GM12878 (cell line): ENCODE data around the gene RFX3. TPM values are rescaled to one million over a fixed set of nuclear protein-coding genes. Genes with fewer than 3 reads are reported as not detected.

Source experiments
- ATAC-seq: fragments of 200-7000 bp; cut with Tn5 transposase; 3 replicates; pipeline ENCODE4 v1.9.1; 2020; ENCODE audit warnings: mild to moderate bottlenecking, moderate library complexity
- BruUV-seq: library from RNA; stranded (reverse); fragments of 400-500 nt; replicated peaks from 2 replicates; lab custom pipeline; 2021; lab: Mats Ljungman, UMichigan
- CTCF ChIA-PET: fragments of 300-600 bp; sonication (Branson Sonifier 250); formaldehyde crosslinking; extraction: SDS; loops from one replicate; lab custom pipeline; 2021; ENCODE audit warnings: inconsistent platforms; lab: Yijun Ruan, JAX
- POLR2A ChIA-PET: fragments of 350-600 bp; formaldehyde crosslinking; extraction: SDS; loops from one replicate; lab custom pipeline; 2021; ENCODE audit warnings: inconsistent platforms; lab: Charles Lee
- RAD21 ChIA-PET: fragments of 300-600 bp; sonication (Branson Sonifier 250); formaldehyde crosslinking; loops from one replicate; lab custom pipeline; 2023; ENCODE audit warnings: antibody characterized with exemption; ENCODE audit not compliant: unreplicated experiment; lab: Charles Lee
- SMC1A ChIA-PET: fragments of 300-600 bp; sonication (Branson Sonifier 250); formaldehyde crosslinking; loops from one replicate; lab custom pipeline; 2023; ENCODE audit not compliant: unreplicated experiment, uncharacterized antibody; lab: Charles Lee
- DNase-seq: peaks from one replicate; pipeline ENCODE4 v3.0.0-alpha.2; 2011; ENCODE audit warnings: low read depth, low spot score
- FAIRE-seq: peaks from 3 replicates; lab custom pipeline; 2011; peaks lifted over from hg19 to GRCh38; lab: Jason Lieb, UNC
- H2AFZ ChIP-seq: 2 replicates; pipeline ENCODE4 v1.6.0; 2011; ENCODE audit warnings: low read depth, low read length, control low read depth; ENCODE audit not compliant: control insufficient read depth
- H3K27ac ChIP-seq: 2 replicates; pipeline ENCODE4 v1.5.1; 2011; ENCODE audit warnings: control low read depth; ENCODE audit not compliant: control insufficient read depth, insufficient read depth
- H3K27me3 ChIP-seq, 2 experiments: replicated peaks in 1 of 2; 2 replicates each; pipeline versions ENCODE4 v1.6.0 to v1.6.1; 2011; ENCODE audit warnings: low read length in 1 of 2; ENCODE audit not compliant: control insufficient read depth in 2 of 2, insufficient read depth in 2 of 2
- H3K36me3 ChIP-seq, 2 experiments: 2 replicates each; pipeline ENCODE4 v1.5.1; 2011; ENCODE audit warnings: low read length in 1 of 2; ENCODE audit not compliant: control insufficient read depth in 2 of 2, insufficient read depth in 2 of 2
- H3K4me1 ChIP-seq: 2 replicates; pipeline ENCODE4 v1.6.1; 2011; ENCODE audit warnings: mild to moderate bottlenecking, low read length, moderate library complexity, mixed read lengths; ENCODE audit not compliant: control insufficient read depth, insufficient read depth
- H3K4me2 ChIP-seq: 2 replicates; pipeline ENCODE4 v1.6.0; 2011; ENCODE audit warnings: control low read depth; ENCODE audit not compliant: control insufficient read depth, insufficient read depth
- H3K4me3 ChIP-seq: fragments of 200-600 bp; sonication (generic); 2 replicates; pipeline ENCODE4 v1.5.1; 2016
- H3K79me2 ChIP-seq: 2 replicates; pipeline ENCODE4 v1.6.0; 2011; ENCODE audit warnings: low read length; ENCODE audit not compliant: control insufficient read depth, insufficient read depth
- H3K9ac ChIP-seq: 2 replicates; pipeline ENCODE4 v1.8.0; 2011; ENCODE audit warnings: low read length, control low read depth, mixed read lengths; ENCODE audit not compliant: control insufficient read depth, insufficient read depth
- H3K9me3 ChIP-seq: replicated peaks from 3 replicates; pipeline ENCODE4 v1.5.1; 2011; ENCODE audit warnings: mild to moderate bottlenecking, low read length; ENCODE audit not compliant: control insufficient read depth, insufficient read depth
- H4K20me1 ChIP-seq: 2 replicates; pipeline ENCODE4 v1.6.0; 2011; ENCODE audit not compliant: control insufficient read depth, insufficient read depth
- ATF2 ChIP-seq: IDR thresholded peaks from 2 replicates; pipeline ENCODE4 v1.6.1; 2012; ENCODE audit warnings: low read length, inconsistent platforms
- E2F8 ChIP-seq: fragments of 450-650 bp; IDR thresholded peaks from 2 replicates; pipeline ENCODE4 v1.6.1; 2018; ENCODE audit warnings: mild to moderate bottlenecking, low read depth, moderate library complexity; ENCODE audit not compliant: partially characterized antibody
- HCFC1 ChIP-seq: fragments of 150-350 bp; IDR thresholded peaks from 2 replicates; pipeline ENCODE4 v1.6.1; 2014; ENCODE audit warnings: low read length
- MYB ChIP-seq: fragments of 150-350 bp; IDR thresholded peaks from 2 replicates; pipeline ENCODE4 v1.6.1; 2014; ENCODE audit warnings: mild to moderate bottlenecking, low read depth, low read length, borderline replicate concordance
- MYC ChIP-seq: IDR thresholded peaks from 2 replicates; pipeline ENCODE4 v1.6.1; 2011; ENCODE audit warnings: mild to moderate bottlenecking, low read length, moderate library complexity, inconsistent platforms; ENCODE audit not compliant: insufficient read depth, insufficient replicate concordance, insufficient read length, severe bottlenecking
- PAX5 ChIP-seq: IDR thresholded peaks from 2 replicates; pipeline ENCODE4 v1.6.1; 2011; ENCODE audit warnings: low read depth, low read length, borderline replicate concordance
- PRDM15 ChIP-seq: fragments of 450-650 bp; formaldehyde crosslinking; IDR thresholded peaks from 2 replicates; pipeline ENCODE4 v1.4.0; 2020; ENCODE audit warnings: mild to moderate bottlenecking, moderate library complexity
- RCOR1 ChIP-seq: conservative IDR thresholded peaks from 2 replicates; pipeline ENCODE4 v1.6.1; 2012; ENCODE audit warnings: low read depth, low read length, improper control_type of control experiment
- SREBF1 ChIP-seq: IDR thresholded peaks from 2 replicates; pipeline ENCODE4 v1.6.1; 2012; ENCODE audit warnings: mild to moderate bottlenecking, low read length
- STAT3 ChIP-seq: IDR thresholded peaks from 2 replicates; pipeline ENCODE4 v1.6.1; 2011; ENCODE audit warnings: low read depth, low read length, improper control_type of control experiment
- ZNF217 ChIP-seq: fragments of 450-650 bp; IDR thresholded peaks from 2 replicates; pipeline ENCODE4 v1.6.1; 2017; ENCODE audit warnings: antibody characterized with exemption, mild to moderate bottlenecking
- ZNF687 ChIP-seq: fragments of 450-650 bp; IDR thresholded peaks from 2 replicates; pipeline ENCODE4 v1.6.1; 2017; ENCODE audit warnings: mild to moderate bottlenecking, moderate library complexity
- WGBS: methylation state at CpG from one replicate; pipeline ENCODE4 v1.1.6; 2016; ENCODE audit warnings: low lambda C conversion rate; ENCODE audit not compliant: insufficient replicate concordance, insufficient coverage; ENCODE audit errors: missing lambda C conversion rate; 5-methylcytosine and 5-hydroxymethylcytosine counted together
- in situ Hi-C: fragments of 300-500 bp; cut with MboI; formaldehyde crosslinking; loops from 9 replicates; pipeline ENCODE4 v1.14.3; 2018; ENCODE audit warnings: mixed read lengths
- intact Hi-C: fragments of 100-400 bp; cut with micrococcal nuclease; formaldehyde crosslinking; loops from one replicate; pipeline ENCODE4 v1.14.2; 2022; ENCODE audit not compliant: unreplicated experiment
- polyA plus RNA-seq, 11 experiments: library from polyadenylated mRNA; depleted of rRNA in 4 of 11; unstranded in 6 of 11; stranded (reverse) in 5 of 11; fragments of >200 nt; fragmentation: Nextera tagmentation in 4 of 11; fragmentation: Illumina TruSeq in 1 of 11; extraction: Ambion mirVana in 4 of 11; extraction: Trizol in 1 of 11; gene quantifications; 1 replicate in 1 of 11; 2 replicates in 10 of 11; pipeline versions ENCODE4 v1.2.1 to v1.2.3, GENCODE V29; 2011 to 2016; ENCODE audit warnings: inconsistent platforms in 2 of 11, missing spikeins in 2 of 11, low read depth in 1 of 11
- total RNA-seq, 4 experiments: library from RNA; depleted of rRNA in 3 of 4; stranded (reverse); fragments of >200 nt in 3 of 4; fragmentation: Illumina TruSeq in 1 of 4; extraction: Trizol in 1 of 4; gene quantifications; 2 replicates each; pipeline versions ENCODE4 v1.2.1 to v1.2.3, GENCODE V29; 2013 to 2021

RFX3 gene
- total and polyA plus RNA-seq, 10 of the 15 experiments (the other 5 are each of a cell fraction or from before 2014, with no cell fraction given) = 1.2 to 26.4 (median 6.7) TPM

GRCh38 chr9:3444016-3444415 is 81.8 kb downstream of the RFX3 start:
- Histone ChIP-seq H3K9me3 (no peaks in the 10 kb centered on the region), H3K4me2 (no peak overlapping the region), H4K20me1 (no peaks in the 10 kb centered on the region), H2AFZ (no peak overlapping the region), H3K4me3 (no peak overlapping the region), H3K27ac (no peak overlapping the region), H3K4me1 (no peaks in the 10 kb centered on the region), H3K9ac (no peak overlapping the region), H3K79me2 (no peaks in the 10 kb centered on the region), H3K27me3 (no peaks in the 10 kb centered on the region), H3K36me3 (no peaks in the 10 kb centered on the region)
- SMC1A ChIA-PET = interaction anchor here (1.0 to 1.4 kb wide), 6 partner anchors 23 to 586 kb away, joined by 3 to 5 read pairs (median 4); no protein-coding TSS in a partner anchor
- CTCF ChIA-PET = interaction anchor here (1.0 to 9.2 kb wide), 4 partner anchors 11 to 202 kb away, joined by 3 to 305 read pairs (median 58); no protein-coding TSS in a partner anchor
- no peak for FAIRE-seq
- no peak for ATAC-seq
- intact Hi-C loops (loop anchor here (5.0 kb wide), 2 partner anchors 112 to 587 kb away; no protein-coding TSS in a partner anchor), in situ Hi-C loops (loop anchor here (5.0 to 10.0 kb wide), 2 partner anchors 207 to 589 kb away; no protein-coding TSS in a partner anchor)
- 91% methylated on average over 1 of the region's 1 CpG for WGBS
- DNase-seq = no peak
- RAD21 ChIA-PET = interaction anchor here (0.9 to 2.3 kb wide), 2 partner anchors 203 to 586 kb away, joined by 3 to 9 read pairs; no protein-coding TSS in a partner anchor
- no TSS peak for BruUV-seq
- POLR2A ChIA-PET = no interaction called here
- TF ChIP-seq ZNF687 (no peak), MYB (no peak), MYC (no peak), SREBF1 (no peak), E2F8 (no peak), PAX5 (no peak), STAT3 (no peak), ATF2 (no peak), ZNF217 (no peak), HCFC1 (no peak), PRDM15 (CRISPR knock-in tag) (no peak), RCOR1 (no peak)
